HCT116 (cell line): Measurements from ENCODE around the gene HLCS. TPM values are rescaled to one million over a fixed set of nuclear protein-coding genes. Genes with fewer than 3 reads are reported as not detected.

ENCODE experiments used
- ATAC-seq: fragments of 200-7000 bp; cut with Tn5 transposase; 2 replicates; pipeline ENCODE4 v1.9.1; 2020; ENCODE audit warnings: mild to moderate bottlenecking, moderate library complexity
- BruUV-seq: library from RNA; stranded (reverse); fragments of 400-500 nt; replicated peaks from 2 replicates; lab custom pipeline; 2021; lab: Mats Ljungman, UMichigan
- CTCF ChIA-PET: fragments of 300-600 bp; sonication (Branson Sonifier 250); formaldehyde crosslinking; loops from one replicate; lab custom pipeline; 2021; ENCODE audit warnings: antibody characterized with exemption; lab: Charles Lee
- POLR2A ChIA-PET: fragments of 300-600, 350-600 bp; sonication (Branson Sonifier 250); formaldehyde crosslinking; loops from one replicate; lab custom pipeline; 2021; ENCODE audit warnings: antibody characterized with exemption; lab: Charles Lee
- RAD21 ChIA-PET, 2 experiments: fragments of 300-600 bp; sonication (Branson Sonifier 250); formaldehyde crosslinking; loops; one replicate each; lab custom pipeline; 2023; ENCODE audit warnings: low total read pairs in 2 of 2; ENCODE audit not compliant: uncharacterized antibody in 2 of 2, unreplicated experiment in 2 of 2, low non-redundant PET in 1 of 2; lab: Charles Lee
- DNase-seq: peaks from one replicate; pipeline ENCODE4 v3.0.0-alpha.2; 2010; ENCODE audit warnings: low read depth, low spot score
- H2AFZ ChIP-seq: fragments of 200-600 bp; shearing (Covaris generic), sonication (generic); 2 replicates; pipeline ENCODE4 v1.6.1; 2017; ENCODE audit warnings: low read depth, mixed run types, mixed read lengths, antibody characterized with exemption, low read length; ENCODE audit not compliant: poor library complexity, severe bottlenecking
- H3K27ac ChIP-seq: 2 replicates; pipeline ENCODE4 v1.5.1; 2012; ENCODE audit warnings: low read depth, low read length
- H3K27me3 ChIP-seq: fragments of 200-600 bp; sonication (generic); 2 replicates; pipeline ENCODE4 v1.6.1; 2016; ENCODE audit warnings: mixed run types, low read length, mixed read lengths; ENCODE audit not compliant: insufficient read depth
- H3K36me3 ChIP-seq, 2 experiments: fragments of 200-500 bp in 1 of 2; fragments of 200-600 bp in 1 of 2; sonication (Bioruptor generic) in 1 of 2; sonication (generic) in 1 of 2; 2 replicates each; pipeline versions ENCODE4 v1.5.1 to v1.6.1; 2014 to 2016; ENCODE audit warnings: low read length in 2 of 2, inconsistent platforms in 1 of 2, mixed read lengths in 1 of 2, mixed run types in 1 of 2; ENCODE audit not compliant: insufficient read depth in 2 of 2, control insufficient read depth in 1 of 2
- H3K4me1 ChIP-seq, 2 experiments: fragments of 200-600 bp in 1 of 2; sonication (generic) in 1 of 2; 2 replicates each; pipeline versions ENCODE4 v1.5.1 to v1.6.1; 2012 to 2017; ENCODE audit warnings: low read length in 2 of 2, inconsistent platforms in 1 of 2, mild to moderate bottlenecking in 1 of 2, mixed read lengths in 1 of 2, mixed run types in 1 of 2, moderate library complexity in 1 of 2; ENCODE audit not compliant: insufficient read depth in 2 of 2, control insufficient read depth in 1 of 2
- H3K4me2 ChIP-seq: fragments of 200-600 bp; sonication (generic); 2 replicates; pipeline ENCODE4 v1.6.1; 2017; ENCODE audit warnings: mixed run types, low read length, mixed read lengths
- H3K4me3 ChIP-seq, 2 experiments: fragments of 200-600 bp in 1 of 2; sonication (generic) in 1 of 2; replicated peaks in 1 of 2; 2 replicates each; pipeline ENCODE4 v1.5.1; 2011 to 2016; ENCODE audit warnings: low read length in 2 of 2, control low read depth in 1 of 2, low read depth in 1 of 2, mild to moderate bottlenecking in 1 of 2, mixed read lengths in 1 of 2, mixed run types in 1 of 2
- H3K79me2 ChIP-seq: fragments of 200-600 bp; sonication (generic); 2 replicates; pipeline ENCODE4 v1.6.1; 2017; ENCODE audit warnings: mild to moderate bottlenecking, mixed run types, low read length, moderate library complexity, mixed read lengths; ENCODE audit not compliant: insufficient read depth
- H3K9ac ChIP-seq: fragments of 200-600 bp; sonication (generic); 2 replicates; pipeline ENCODE4 v1.6.1; 2016; ENCODE audit warnings: low read length, mixed read lengths
- H3K9me2 ChIP-seq: fragments of 200-600 bp; sonication (generic), shearing (Covaris generic); 2 replicates; pipeline ENCODE4 v1.6.1; 2017; ENCODE audit warnings: mixed run types, mild to moderate bottlenecking, moderate library complexity; ENCODE audit not compliant: insufficient read depth
- H3K9me3 ChIP-seq, 2 experiments: fragments of 200-500 bp in 1 of 2; fragments of 200-600 bp in 1 of 2; sonication (Bioruptor generic) in 1 of 2; sonication (generic) in 1 of 2; 2 replicates each; pipeline ENCODE4 v1.6.1; 2014 to 2017; ENCODE audit warnings: low read length in 2 of 2, mixed read lengths in 2 of 2, inconsistent platforms in 1 of 2, low read depth in 1 of 2, mild to moderate bottlenecking in 1 of 2, mixed run types in 1 of 2, moderate library complexity in 1 of 2; ENCODE audit not compliant: control insufficient read depth in 1 of 2, insufficient read depth in 1 of 2
- H4K20me1 ChIP-seq: fragments of 200-600 bp; sonication (generic), shearing (Covaris generic); 2 replicates; pipeline ENCODE4 v1.6.1; 2017; ENCODE audit warnings: mixed run types, mild to moderate bottlenecking, moderate library complexity; ENCODE audit not compliant: insufficient read depth
- CBX3 ChIP-seq: IDR thresholded peaks from 2 replicates; pipeline ENCODE4 v1.6.1; 2012; ENCODE audit warnings: low read depth
- CTCF ChIP-seq, 3 experiments: fragments of 200-600 bp in 1 of 3; sonication (generic) in 1 of 3; IDR thresholded peaks in 2 of 3; conservative IDR thresholded peaks in 1 of 3; 2 replicates each; pipeline ENCODE4 v1.5.1; 2012 to 2017; ENCODE audit warnings: low read depth in 2 of 3, low read length in 2 of 3, antibody characterized with exemption in 1 of 3, borderline replicate concordance in 1 of 3, control low read depth in 1 of 3, mild to moderate bottlenecking in 1 of 3, mixed read lengths in 1 of 3, mixed run types in 1 of 3, moderate library complexity in 1 of 3; ENCODE audit not compliant: insufficient read depth in 1 of 3
- EGR1 ChIP-seq: IDR thresholded peaks from 2 replicates; pipeline ENCODE4 v1.6.1; 2012; ENCODE audit warnings: low read depth
- ELF1 ChIP-seq: IDR thresholded peaks from 2 replicates; pipeline ENCODE4 v1.6.1; 2012; ENCODE audit warnings: low read depth, borderline replicate concordance
- EZH2phosphoT487 ChIP-seq: fragments of 200-600 bp; IDR thresholded peaks from 2 replicates; pipeline ENCODE4 v1.6.1; 2018; ENCODE audit warnings: antibody characterized with exemption, borderline replicate concordance
- JUND ChIP-seq: IDR thresholded peaks from 2 replicates; pipeline ENCODE4 v1.6.1; 2012
- RAD21 ChIP-seq: IDR thresholded peaks from 2 replicates; pipeline ENCODE4 v1.6.1; 2012; ENCODE audit warnings: low read depth, mild to moderate bottlenecking
- SP1 ChIP-seq: IDR thresholded peaks from 2 replicates; pipeline ENCODE4 v1.6.1; 2012; ENCODE audit warnings: low read depth
- TCF7L2 ChIP-seq: IDR thresholded peaks from 2 replicates; pipeline ENCODE4 v1.7.0; 2011; ENCODE audit warnings: borderline replicate concordance, inconsistent platforms; ENCODE audit not compliant: insufficient read depth, insufficient read length; ENCODE audit errors: extremely low read depth
- YY1 ChIP-seq: IDR thresholded peaks from 2 replicates; pipeline ENCODE4 v1.6.1; 2011; ENCODE audit warnings: low read length, low read depth, moderate library complexity, mild to moderate bottlenecking; ENCODE audit not compliant: insufficient replicate concordance; ENCODE audit errors: extremely low read depth
- ZBTB33 ChIP-seq: IDR thresholded peaks from 2 replicates; pipeline ENCODE4 v1.6.1; 2011; ENCODE audit warnings: mild to moderate bottlenecking, low read length, moderate library complexity; ENCODE audit not compliant: insufficient replicate concordance; ENCODE audit errors: extremely low read depth
- intact Hi-C: fragments of 100-400 bp; cut with micrococcal nuclease; formaldehyde crosslinking; loops from 2 replicates; pipeline ENCODE4 v1.10.0; 2022
- total RNA-seq: library from RNA; stranded (reverse); gene quantifications from one replicate; pipeline ENCODE4 v1.2.1, GENCODE V29; 2021; ENCODE audit not compliant: unreplicated experiment

HLCS gene
- total RNA-seq, 1 experiment from 2014 or later, result 18.5 TPM

GRCh38 chr21:36821032-36821299 lies 145.5 kb downstream of the HLCS start:
- ATAC-seq (no peak), DNase-seq (no peak)
- no peaks in the 10 kb centered on the region for H4K20me1 ChIP-seq
- H3K79me2 ChIP-seq, result no peaks in the 10 kb centered on the region
- no peaks in the 10 kb centered on the region for H3K9me2 ChIP-seq
- no peak overlapping the region for H3K9ac ChIP-seq
- H3K36me3 ChIP-seq, result no peaks in the 10 kb centered on the region
- H2AFZ ChIP-seq, result no peak overlapping the region
- H3K4me1 ChIP-seq, result no peaks in the 10 kb centered on the region
- no peak overlapping the region for H3K4me2 ChIP-seq
- ChIA-PET CTCF (no interaction called here), POLR2A (no interaction called here), RAD21 (no interaction called here)
- no TSS peak for BruUV-seq
- no peaks in the 10 kb centered on the region for H3K27me3 ChIP-seq
- H3K9me3 ChIP-seq, result no peaks in the 10 kb centered on the region
- no peak for TF ChIP-seq ELF1
- TF ChIP-seq CTCF (IDR thresholded peaks at IDR 0.05 in 2 of 3, conservative IDR thresholded peaks at IDR 0.05 in 1 of 3; ENCODE audit: borderline replicate concordance in 1 of 3, insufficient read depth in 1 of 3, low read depth in 2 of 3, low read length in 2 of 3), result no peak
- no peak for TF ChIP-seq RAD21
- no peak for TF ChIP-seq ZBTB33
- TF ChIP-seq EZH2phosphoT487, result no peak
- TF ChIP-seq EGR1, result no peak
- no peak for TF ChIP-seq JUND
- TF ChIP-seq YY1, result no peak
- no peak for TF ChIP-seq CBX3
- TF ChIP-seq SP1, result no peak
- no peak for TF ChIP-seq TCF7L2
- intact Hi-C loops, result no loop called here
- H3K4me3 ChIP-seq, result no peak overlapping the region
- H3K27ac ChIP-seq, result no peak overlapping the region
